Measurements from ENCODE around the gene ARHGEF19.
A peak's percentile ranks its signal among the peaks of the same experiment; 100 is the strongest.

Gene ARHGEF19

DNA sequence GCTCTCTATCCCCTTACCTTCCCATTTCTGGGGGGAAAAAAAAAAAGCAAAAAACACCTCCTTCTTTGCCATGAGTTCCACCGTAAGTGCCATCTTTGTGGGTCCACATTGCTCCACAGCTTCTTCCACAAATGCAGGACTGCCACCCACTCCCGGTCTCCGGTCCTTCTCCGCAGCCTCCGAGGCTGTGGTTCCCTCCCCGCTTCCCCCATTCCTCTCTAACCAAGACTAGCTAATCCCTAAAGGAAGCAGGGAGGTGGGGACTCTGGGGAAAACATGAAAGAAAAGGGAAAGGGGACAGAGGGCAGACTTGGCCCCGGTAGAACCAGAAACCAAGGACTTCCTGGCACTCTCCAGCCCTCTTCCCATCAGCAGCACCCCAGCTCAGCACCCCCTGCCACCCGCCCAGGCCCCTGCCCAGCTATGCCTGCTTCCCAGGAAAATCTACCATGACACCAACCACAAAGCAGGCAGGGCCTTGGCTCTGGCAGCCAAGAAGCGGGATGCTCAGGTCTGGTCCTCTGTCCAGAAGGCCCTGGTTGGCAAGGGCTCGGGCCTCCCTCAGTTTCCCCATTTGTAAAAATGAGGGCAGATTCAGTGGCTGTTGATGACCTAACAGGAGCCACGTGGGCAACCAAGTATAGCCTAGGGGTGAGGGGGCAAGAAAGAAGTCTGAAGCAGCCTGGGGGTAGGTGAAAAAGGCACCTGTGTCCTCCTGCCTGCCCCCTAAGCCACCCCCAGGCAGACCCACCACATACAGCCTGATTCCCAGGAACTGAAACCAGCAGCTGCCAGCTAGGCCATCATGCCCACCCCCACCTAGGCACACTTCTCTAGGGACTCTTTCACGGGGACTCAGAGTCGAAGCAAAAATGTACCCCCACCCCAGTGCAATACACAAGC lies 59.1 kb downstream of the ARHGEF19 start:
- TF ChIP-seq, protein P1, sequence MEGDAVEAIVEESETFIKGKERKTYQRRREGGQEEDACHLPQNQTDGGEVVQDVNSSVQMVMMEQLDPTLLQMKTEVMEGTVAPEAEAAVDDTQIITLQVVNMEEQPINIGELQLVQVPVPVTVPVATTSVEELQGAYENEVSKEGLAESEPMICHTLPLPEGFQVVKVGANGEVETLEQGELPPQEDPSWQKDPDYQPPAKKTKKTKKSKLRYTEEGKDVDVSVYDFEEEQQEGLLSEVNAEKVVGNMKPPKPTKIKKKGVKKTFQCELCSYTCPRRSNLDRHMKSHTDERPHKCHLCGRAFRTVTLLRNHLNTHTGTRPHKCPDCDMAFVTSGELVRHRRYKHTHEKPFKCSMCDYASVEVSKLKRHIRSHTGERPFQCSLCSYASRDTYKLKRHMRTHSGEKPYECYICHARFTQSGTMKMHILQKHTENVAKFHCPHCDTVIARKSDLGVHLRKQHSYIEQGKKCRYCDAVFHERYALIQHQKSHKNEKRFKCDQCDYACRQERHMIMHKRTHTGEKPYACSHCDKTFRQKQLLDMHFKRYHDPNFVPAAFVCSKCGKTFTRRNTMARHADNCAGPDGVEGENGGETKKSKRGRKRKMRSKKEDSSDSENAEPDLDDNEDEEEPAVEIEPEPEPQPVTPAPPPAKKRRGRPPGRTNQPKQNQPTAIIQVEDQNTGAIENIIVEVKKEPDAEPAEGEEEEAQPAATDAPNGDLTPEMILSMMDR (IDR thresholded peaks at IDR 0.05; ENCODE audit: insufficient read depth, missing control alignments), result no peak
- no peak for FAIRE-seq
- DNase-seq (ENCODE audit: insufficient read length, low spot score), result no peak

DNA sequence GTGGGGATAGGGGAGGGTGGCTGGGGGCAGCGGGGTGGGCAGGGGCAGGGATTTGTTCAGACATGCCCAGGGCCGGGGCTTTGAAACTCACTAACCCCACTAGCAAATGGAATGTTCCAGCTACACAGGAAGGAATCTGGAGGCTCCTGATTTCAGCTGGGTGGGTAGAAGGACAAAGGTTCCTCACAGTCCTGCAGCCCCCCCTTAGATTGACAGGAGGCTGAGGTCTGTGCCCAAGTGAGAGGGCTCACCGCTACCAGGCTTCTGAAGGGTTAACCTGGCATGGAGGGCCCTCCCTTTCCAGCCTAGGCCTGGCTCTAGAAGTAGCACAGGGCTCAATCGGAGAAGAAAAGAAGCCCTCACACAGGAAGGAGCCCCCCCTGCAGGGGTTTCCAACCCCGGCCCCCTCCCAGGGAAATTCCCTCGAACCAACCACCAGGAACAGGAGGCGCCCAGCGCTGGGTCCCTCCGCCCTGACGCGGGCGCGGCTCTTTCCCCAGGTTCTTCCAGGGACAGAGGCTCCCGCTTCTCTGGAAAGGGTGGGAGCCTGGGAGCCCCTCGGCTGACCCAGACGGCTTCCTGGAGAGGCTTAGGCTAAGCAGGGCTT lies 59.9 kb downstream of the ARHGEF19 start:
- no peak for FAIRE-seq
- no peak for DNase-seq (ENCODE audit: insufficient read length, low spot score)
- TF ChIP-seq, protein P1 (IDR thresholded peaks at IDR 0.05; ENCODE audit: insufficient read depth, missing control alignments), result no peak

DNA sequence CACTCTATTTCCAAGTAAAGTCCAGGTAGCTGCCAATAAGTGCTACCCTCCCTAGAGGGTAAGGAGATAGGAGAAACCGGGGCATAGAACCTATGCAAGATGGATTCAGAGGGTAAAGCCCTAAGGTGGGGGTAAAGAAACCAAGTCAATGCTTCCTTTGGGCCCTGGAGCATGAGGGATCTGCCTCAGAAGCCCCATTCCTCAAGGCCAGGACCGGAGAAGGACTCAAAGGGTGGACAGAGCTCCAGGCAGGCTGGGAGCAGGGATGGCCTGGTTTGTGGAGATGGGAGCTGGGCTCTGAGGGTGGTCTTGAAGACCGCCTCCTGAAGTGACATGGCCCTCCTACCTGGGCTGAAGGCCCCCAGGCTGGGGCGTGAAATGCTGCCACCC lies 60.5 kb downstream of the ARHGEF19 start:
- no peak for DNase-seq (ENCODE audit: insufficient read length, low spot score)
- FAIRE-seq, result no peak
- TF ChIP-seq, protein P1 (IDR thresholded peaks at IDR 0.05; ENCODE audit: insufficient read depth, missing control alignments), result no peak

DNA sequence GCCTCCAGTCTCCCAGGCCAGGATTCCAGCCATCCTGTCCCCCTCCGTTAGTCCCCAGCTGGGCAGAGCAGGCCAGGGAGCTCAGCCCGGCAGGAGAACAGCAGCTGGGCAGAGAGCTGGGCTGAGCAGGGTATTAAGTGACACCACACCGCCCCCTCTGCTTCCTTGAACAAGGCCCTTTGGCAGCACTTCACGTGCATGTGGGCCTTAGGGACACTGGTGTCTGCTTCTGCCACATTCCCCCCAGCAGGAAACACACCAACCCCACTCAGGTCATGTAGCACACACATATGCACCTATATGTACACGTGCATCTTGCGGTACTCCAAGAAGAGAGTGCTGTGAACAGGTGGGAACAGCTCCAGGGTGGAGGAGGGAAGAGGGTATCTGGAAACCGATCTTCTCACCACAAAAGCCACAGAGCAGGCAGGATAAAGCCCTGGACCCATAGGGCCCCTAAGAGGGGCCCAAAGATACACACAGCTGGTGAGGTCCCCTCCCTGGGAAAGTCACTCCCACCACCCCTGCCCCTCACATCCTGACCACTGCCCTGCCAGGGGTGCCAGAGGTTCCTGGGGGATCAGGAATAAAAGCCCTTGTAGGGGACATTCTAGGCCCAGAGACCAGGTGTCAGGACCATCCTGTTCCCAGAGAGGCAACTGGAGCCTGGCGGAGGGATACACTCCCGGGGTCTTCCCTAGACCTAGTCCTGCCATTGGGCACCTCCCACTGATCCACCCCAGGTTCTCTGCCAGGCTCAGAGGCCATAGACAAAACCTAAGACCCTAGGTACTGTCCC lies 61.1 kb downstream of the ARHGEF19 start:
- TF ChIP-seq, protein P1 (IDR thresholded peaks at IDR 0.05; ENCODE audit: insufficient read depth, missing control alignments), result peak; percentile 19
- DNase-seq (ENCODE audit: insufficient read length, low spot score) (peak; percentile 47), FAIRE-seq (no peak)

DNA sequence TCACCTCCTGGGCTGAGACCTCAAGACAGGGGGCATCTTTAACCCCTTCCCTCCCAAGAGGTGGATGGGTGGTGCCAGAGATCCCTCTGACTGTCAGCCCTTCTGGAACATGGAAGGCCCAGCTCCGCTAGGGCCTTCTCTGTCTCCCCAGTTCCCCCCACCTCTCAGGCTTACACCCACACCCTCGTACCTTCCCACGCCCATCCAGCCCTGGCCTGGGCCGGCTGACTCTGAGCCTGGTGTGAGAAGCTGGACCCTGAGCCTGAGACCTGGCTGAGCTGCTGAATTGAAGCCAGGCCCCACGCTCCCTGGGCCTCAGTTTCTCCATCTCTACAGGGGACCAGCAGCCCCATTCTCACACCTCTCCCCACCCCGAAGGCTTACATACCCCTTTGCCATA lies 61.9 kb downstream of the ARHGEF19 start:
- TF ChIP-seq, protein P1 (IDR thresholded peaks at IDR 0.05; ENCODE audit: insufficient read depth, missing control alignments), result no peak
- DNase-seq (ENCODE audit: insufficient read length, low spot score) (no peak), FAIRE-seq (no peak)

DNA sequence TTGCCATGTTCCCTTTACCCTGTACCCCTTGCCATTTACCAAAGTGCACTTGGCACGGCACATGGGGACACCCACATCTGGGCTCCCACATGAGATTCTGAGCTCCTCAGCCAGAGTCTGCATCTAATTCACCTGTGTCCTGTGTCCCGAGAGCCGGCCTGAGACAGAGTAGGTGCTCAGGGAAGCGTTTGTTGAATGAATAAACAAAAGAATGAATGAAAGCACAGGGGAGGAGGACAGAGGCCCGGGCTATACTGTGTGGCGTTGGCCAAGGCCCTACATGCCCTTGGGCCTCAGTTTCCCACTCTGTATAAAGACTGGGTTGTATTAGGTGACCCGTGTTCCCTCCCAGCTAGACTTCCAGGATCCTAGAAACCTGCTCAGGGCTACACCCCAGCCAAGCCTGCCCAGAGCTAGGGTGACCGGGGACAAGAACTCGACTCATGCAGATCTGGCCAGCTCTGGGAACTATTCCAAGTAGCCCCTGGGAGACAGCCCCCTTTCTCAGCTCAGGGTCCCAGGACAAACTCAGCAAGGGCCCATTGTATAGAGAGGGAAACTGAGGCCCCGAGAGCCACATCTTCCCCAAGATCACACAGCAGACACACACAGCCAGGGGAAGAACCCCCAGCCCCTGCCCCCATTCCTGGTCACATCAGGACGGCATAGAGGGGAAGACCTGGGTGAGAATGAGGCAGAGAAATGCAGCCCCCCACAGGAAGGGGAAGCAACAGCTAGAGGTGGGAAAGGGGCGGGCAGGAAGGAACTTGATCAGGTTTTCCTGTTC lies 62.6 kb downstream of the ARHGEF19 start:
- TF ChIP-seq, protein P1 (IDR thresholded peaks at IDR 0.05; ENCODE audit: insufficient read depth, missing control alignments), result no peak
- FAIRE-seq (no peak), DNase-seq (ENCODE audit: insufficient read length, low spot score) (no peak)
